Suprapubic skin (tissue), 4 donors: Measurements from ENCODE around the gene CEP44. TPM values are rescaled to one million over a fixed set of nuclear protein-coding genes. Genes with fewer than 3 reads are reported as not detected.

ENCODE experiments used
- DNase-seq, 2 donors: peaks; one replicate each; pipeline ENCODE4 v3.0.0-alpha.2; 2019; ENCODE audit warnings: low spot score in 2 of 2
- H3K27ac ChIP-seq: fragments of 200-600 bp; sonication (generic); one replicate; pipeline ENCODE4 v1.5.1; 2019
- H3K27me3 ChIP-seq: fragments of 200-600 bp; sonication (generic); one replicate; pipeline ENCODE4 v1.5.1; 2019
- H3K36me3 ChIP-seq: fragments of 200-600 bp; sonication (generic); one replicate; pipeline ENCODE4 v1.5.1; 2019
- H3K4me1 ChIP-seq: fragments of 200-600 bp; sonication (generic); one replicate; pipeline ENCODE4 v1.5.1; 2019
- H3K4me3 ChIP-seq: fragments of 200-600 bp; sonication (generic); one replicate; pipeline ENCODE4 v1.5.1; 2019; ENCODE audit warnings: mild to moderate bottlenecking
- H3K9me3 ChIP-seq: fragments of 200-600 bp; sonication (generic); one replicate; pipeline ENCODE4 v1.5.1; 2019
- EP300 ChIP-seq: sonication (generic); formaldehyde crosslinking; IDR thresholded peaks from one replicate; pipeline ENCODE4 v1.6.1; 2017; ENCODE audit warnings: antibody characterized with exemption
- POLR2A ChIP-seq, 2 donors: fragments of 450-650 bp; IDR thresholded peaks; one replicate each; pipeline ENCODE4 v1.6.1; 2017; ENCODE audit warnings: antibody characterized with exemption in 2 of 2, mild to moderate bottlenecking in 2 of 2, moderate library complexity in 2 of 2
- POLR2AphosphoS5 ChIP-seq, 3 donors: sonication (generic); formaldehyde crosslinking; IDR thresholded peaks; one replicate each; pipeline ENCODE4 v1.6.1; 2017; ENCODE audit warnings: antibody characterized with exemption in 3 of 3
- WGBS: methylation state at CpG from one replicate; pipeline ENCODE4 v1.1.5; 2018; 5-methylcytosine and 5-hydroxymethylcytosine counted together
- total RNA-seq, 4 donors: library from RNA; depleted of rRNA; stranded (reverse); fragments of >200 nt; gene quantifications; one replicate each; pipeline ENCODE4 v1.1.0, GENCODE V29; 2016
- TF ChIP-seq, protein P1 (sequence below), 2 donors: fragments of 200-600 bp in 1 of 2; fragments of 450-650 bp in 1 of 2; sonication (generic) in 1 of 2; IDR thresholded peaks; one replicate each; pipeline ENCODE4 v1.5.1; 2016 to 2019; ENCODE audit warnings: antibody characterized with exemption in 2 of 2, mild to moderate bottlenecking in 1 of 2, moderate library complexity in 1 of 2

The CEP44 gene
- total RNA-seq, 4 donors from 2014 or later: 9.5 to 23.0 (median 11.3) TPM

DNA sequence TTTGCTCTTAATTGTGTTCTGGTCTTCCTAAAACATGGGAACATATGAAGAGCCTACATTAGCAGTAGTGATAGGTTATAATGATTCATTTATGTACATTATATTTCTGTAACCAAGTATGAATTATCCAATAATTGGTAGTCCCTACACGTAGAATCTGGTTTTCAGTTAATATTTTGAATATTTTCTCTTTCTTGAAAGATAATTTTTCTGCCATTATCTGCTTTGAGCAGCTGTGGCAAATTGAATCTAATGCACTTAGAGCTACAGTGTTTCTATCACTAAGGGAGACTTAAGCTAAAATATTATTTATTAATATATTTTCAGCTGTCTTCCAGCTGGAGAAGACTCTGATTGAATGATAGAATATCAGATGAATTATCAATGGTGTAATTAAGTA is 21.0 kb downstream of the CEP44 start:
- no peak for DNase-seq
- Histone ChIP-seq H3K4me1 (no peaks in the 10 kb centered on the region), H3K4me3 (no peak overlapping the region), H3K27ac (no peak overlapping the region), H3K36me3 (peaks cover 69% of the 10 kb centered on the region), H3K9me3 (no peaks in the 10 kb centered on the region), H3K27me3 (no peaks in the 10 kb centered on the region)
- WGBS: 96% methylated on average over 1 of the region's 1 CpG
- TF ChIP-seq, protein P1, sequence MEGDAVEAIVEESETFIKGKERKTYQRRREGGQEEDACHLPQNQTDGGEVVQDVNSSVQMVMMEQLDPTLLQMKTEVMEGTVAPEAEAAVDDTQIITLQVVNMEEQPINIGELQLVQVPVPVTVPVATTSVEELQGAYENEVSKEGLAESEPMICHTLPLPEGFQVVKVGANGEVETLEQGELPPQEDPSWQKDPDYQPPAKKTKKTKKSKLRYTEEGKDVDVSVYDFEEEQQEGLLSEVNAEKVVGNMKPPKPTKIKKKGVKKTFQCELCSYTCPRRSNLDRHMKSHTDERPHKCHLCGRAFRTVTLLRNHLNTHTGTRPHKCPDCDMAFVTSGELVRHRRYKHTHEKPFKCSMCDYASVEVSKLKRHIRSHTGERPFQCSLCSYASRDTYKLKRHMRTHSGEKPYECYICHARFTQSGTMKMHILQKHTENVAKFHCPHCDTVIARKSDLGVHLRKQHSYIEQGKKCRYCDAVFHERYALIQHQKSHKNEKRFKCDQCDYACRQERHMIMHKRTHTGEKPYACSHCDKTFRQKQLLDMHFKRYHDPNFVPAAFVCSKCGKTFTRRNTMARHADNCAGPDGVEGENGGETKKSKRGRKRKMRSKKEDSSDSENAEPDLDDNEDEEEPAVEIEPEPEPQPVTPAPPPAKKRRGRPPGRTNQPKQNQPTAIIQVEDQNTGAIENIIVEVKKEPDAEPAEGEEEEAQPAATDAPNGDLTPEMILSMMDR (IDR thresholded peaks at IDR 0.05): no peak
- no peak for TF ChIP-seq EP300
- no peak for TF ChIP-seq POLR2A (IDR thresholded peaks at IDR 0.05)
- TF ChIP-seq POLR2AphosphoS5 (IDR thresholded peaks at IDR 0.05): no peak

DNA sequence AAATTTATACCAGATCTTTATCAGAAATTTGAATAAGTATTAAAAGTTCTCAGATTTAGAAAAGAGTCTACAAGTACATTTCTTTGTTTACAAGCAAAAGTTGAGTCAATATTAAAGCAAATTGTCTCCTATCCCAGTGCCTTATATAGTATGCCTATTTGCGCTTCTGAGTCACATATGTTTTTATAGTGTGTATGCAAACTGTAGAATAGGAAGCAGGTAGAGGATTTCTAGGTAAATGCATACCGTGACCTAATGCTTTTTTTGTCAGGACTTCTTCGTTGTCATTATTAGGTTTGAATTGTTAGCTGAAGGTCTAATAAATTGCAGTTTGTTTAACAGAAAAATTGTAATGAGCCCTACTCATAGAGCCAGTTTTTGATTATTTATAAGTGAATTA is 22.2 kb downstream of the CEP44 start:
- H3K27me3 ChIP-seq: no peaks in the 10 kb centered on the region
- H3K36me3 ChIP-seq: peaks cover 65% of the 10 kb centered on the region
- no peak for TF ChIP-seq POLR2AphosphoS5 (IDR thresholded peaks at IDR 0.05)
- no peak for TF ChIP-seq EP300
- TF ChIP-seq, protein P1 (IDR thresholded peaks at IDR 0.05): no peak
- no peak for TF ChIP-seq POLR2A (IDR thresholded peaks at IDR 0.05)
- WGBS: 97% methylated on average over 3 of the region's 3 CpGs
- no peak overlapping the region for H3K4me3 ChIP-seq
- DNase-seq: no peak
- no peak overlapping the region for H3K27ac ChIP-seq
- no peaks in the 10 kb centered on the region for H3K4me1 ChIP-seq
- no peaks in the 10 kb centered on the region for H3K9me3 ChIP-seq

DNA sequence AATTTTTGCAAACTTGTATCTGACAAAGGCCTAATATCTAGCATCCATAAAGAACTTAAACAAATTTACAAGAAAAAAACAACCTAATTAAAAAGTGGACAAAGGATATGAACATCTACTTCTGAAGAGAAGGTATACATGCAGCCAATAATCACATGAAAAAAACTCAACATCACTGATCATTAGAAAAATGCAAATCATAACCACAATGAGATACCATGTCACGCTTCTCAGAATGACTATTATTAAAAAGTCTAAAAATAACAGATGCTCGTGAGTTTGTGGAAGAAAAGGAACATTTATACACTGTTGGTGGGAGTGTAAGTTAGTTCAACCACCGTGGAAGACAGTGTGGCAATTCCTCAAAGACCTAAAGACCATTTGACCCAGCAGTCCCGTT is 24.0 kb downstream of the CEP44 start:
- TF ChIP-seq, protein P1 (IDR thresholded peaks at IDR 0.05): no peak
- no peak for TF ChIP-seq EP300
- TF ChIP-seq POLR2AphosphoS5 (IDR thresholded peaks at IDR 0.05): no peak
- no peak for TF ChIP-seq POLR2A (IDR thresholded peaks at IDR 0.05)
- 88% methylated on average over 4 of the region's 4 CpGs for WGBS

DNA sequence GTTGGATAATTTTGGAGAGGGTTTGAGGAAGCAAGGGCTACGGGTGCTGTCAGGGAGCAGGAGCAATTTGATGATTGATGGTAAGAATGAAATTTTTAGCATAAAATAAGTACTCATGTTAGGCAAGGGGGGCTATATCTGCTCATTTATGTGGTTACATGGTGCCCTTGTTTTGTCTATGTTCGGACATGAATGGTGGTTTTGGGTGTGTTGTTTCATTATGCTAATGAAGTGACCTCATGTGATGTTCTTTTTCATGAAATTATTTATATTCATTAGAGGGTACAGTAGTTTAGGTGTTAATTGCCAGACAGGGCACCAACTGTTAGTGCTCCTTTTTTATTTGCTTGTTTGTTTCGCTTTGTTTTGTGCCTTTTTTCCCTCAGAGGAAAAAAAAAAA is 29.3 kb downstream of the CEP44 start:
- 94% methylated on average over 3 of the region's 3 CpGs for WGBS
- Histone ChIP-seq H3K36me3 (peaks cover 49% of the 10 kb centered on the region), H3K27ac (no peak overlapping the region), H3K4me1 (no peaks in the 10 kb centered on the region), H3K4me3 (no peak overlapping the region), H3K9me3 (no peaks in the 10 kb centered on the region), H3K27me3 (no peaks in the 10 kb centered on the region)
- DNase-seq: no peak
- TF ChIP-seq, protein P1 (IDR thresholded peaks at IDR 0.05): no peak
- no peak for TF ChIP-seq POLR2AphosphoS5 (IDR thresholded peaks at IDR 0.05)
- no peak for TF ChIP-seq EP300
- no peak for TF ChIP-seq POLR2A (IDR thresholded peaks at IDR 0.05)

More for the DNA sequence above, 24.0 kb downstream of the CEP44 start:
- Histone ChIP-seq H3K4me1 (no peaks in the 10 kb centered on the region), H3K36me3 (peaks cover 63% of the 10 kb centered on the region), H3K9me3 (no peaks in the 10 kb centered on the region), H3K4me3 (no peak overlapping the region), H3K27me3 (no peaks in the 10 kb centered on the region), H3K27ac (no peak overlapping the region)
- no peak for DNase-seq

DNA sequence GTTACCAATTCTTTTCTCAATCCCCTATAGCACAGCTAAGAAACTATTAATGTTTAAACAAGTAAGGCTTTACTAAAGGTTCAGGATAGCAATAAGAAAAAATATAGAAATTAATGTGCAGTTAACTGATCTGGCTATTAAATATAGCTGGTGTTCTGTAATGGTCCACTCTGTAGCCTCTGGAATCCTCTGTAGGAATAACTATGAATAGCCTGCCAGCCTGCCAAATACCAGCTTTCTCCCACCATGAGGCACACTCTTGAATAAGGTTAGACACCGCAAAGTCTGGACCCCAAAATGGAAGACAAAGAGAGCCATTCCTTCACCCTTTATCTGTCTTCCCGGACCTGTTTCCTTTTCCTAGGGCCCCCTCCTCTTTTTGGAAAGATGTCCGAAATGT is 30.6 kb downstream of the CEP44 start:
- WGBS: 96% methylated on average over 3 of the region's 3 CpGs
- no peak for DNase-seq
- Histone ChIP-seq H3K9me3 (no peaks in the 10 kb centered on the region), H3K4me3 (no peak overlapping the region), H3K27ac (no peak overlapping the region), H3K4me1 (no peaks in the 10 kb centered on the region), H3K36me3 (peaks cover 42% of the 10 kb centered on the region), H3K27me3 (no peaks in the 10 kb centered on the region)
- TF ChIP-seq EP300 (no peak), POLR2AphosphoS5 (IDR thresholded peaks at IDR 0.05) (no peak), POLR2A (IDR thresholded peaks at IDR 0.05) (no peak)
- TF ChIP-seq, protein P1 (IDR thresholded peaks at IDR 0.05): no peak
